Naive thymus-derived CD8-positive, alpha-beta T cell (primary cell): ENCODE data around the gene AGPAT3. TPM values are rescaled to one million over a fixed set of nuclear protein-coding genes. Genes with fewer than 3 reads are reported as not detected.

Source experiments
- ATAC-seq, 2 donors: fragments of 150-1000 bp; cut with Tn5 transposase in 1 of 2; sonication (Bioruptor Pico), chemical (Tn5 transposase) in 1 of 2; 1 replicate in 1 of 2; 2 replicates in 1 of 2; pipeline ENCODE4 v1.10.0; 2021; ENCODE audit warnings: mild to moderate bottlenecking in 2 of 2, moderate library complexity in 2 of 2
- POLR2A ChIA-PET: fragments of 350-600 bp; sonication (Branson Sonifier 250); formaldehyde crosslinking; loops from one replicate; lab custom pipeline; 2021; ENCODE audit warnings: antibody characterized with exemption; lab: Charles Lee
- DNase-seq, 10 donors: peaks; one replicate each; pipeline versions ENCODE4 v3.0.0 to v3.0.0-alpha.2; 2020 to 2022
- H3K27ac Mint-ChIP-seq, 10 donors: one replicate each; pipeline ENCODE4 v1.8.0; 2020 to 2022; ENCODE audit warnings: mild to moderate bottlenecking in 10 of 10, mixed read lengths in 10 of 10, moderate library complexity in 4 of 10, inconsistent platforms in 1 of 10
- H3K27me3 Mint-ChIP-seq, 5 donors: one replicate each; pipeline ENCODE4 v1.8.0; 2021 to 2022; ENCODE audit warnings: mixed read lengths in 5 of 5
- H3K36me3 Mint-ChIP-seq, 3 donors: one replicate each; pipeline ENCODE4 v1.8.0; 2020 to 2022; ENCODE audit warnings: mixed read lengths in 3 of 3, mild to moderate bottlenecking in 2 of 3, inconsistent platforms in 1 of 3
- H3K4me1 Mint-ChIP-seq, 4 donors: one replicate each; pipeline ENCODE4 v1.8.0; 2021 to 2022; ENCODE audit warnings: mixed read lengths in 4 of 4
- H3K4me3 Mint-ChIP-seq, 10 donors: one replicate each; pipeline ENCODE4 v1.8.0; 2020 to 2022; ENCODE audit warnings: mild to moderate bottlenecking in 10 of 10, mixed read lengths in 10 of 10, moderate library complexity in 6 of 10, inconsistent platforms in 1 of 10
- H3K9me3 Mint-ChIP-seq, 9 donors: one replicate each; pipeline ENCODE4 v1.8.0; 2020 to 2022; ENCODE audit warnings: mixed read lengths in 9 of 9, mild to moderate bottlenecking in 3 of 9, inconsistent platforms in 1 of 9, moderate library complexity in 1 of 9
- polyA plus RNA-seq, 3 donors: library from polyadenylated mRNA; unstranded; fragments of 300-500 nt; fragmentation: Illumina TruSeq; gene quantifications; one replicate each; pipeline ENCODE4 v1.2.3, GENCODE V29; 2021
- total RNA-seq, 8 experiments: library from RNA in 2 of 8; stranded (reverse) in 2 of 8; gene quantifications; one replicate each; pipeline ENCODE4 v1.2.3 and lab custom pipeline; 2021 to 2026

Gene AGPAT3
- total and polyA plus RNA-seq, 5 experiments from 2014 or later, result 10.9 to 59.0 (median 18.0) TPM

GRCh38 chr21:43880111-43880985, 15.3 kb downstream of the AGPAT3 start:
- DNase-seq (peak in 1 of 10 donors; percentile 54), ATAC-seq (no peak)
- peaks cover 0 to 37% (median 7%) of the 10 kb centered on the region in 3 donors for H3K36me3 Mint-ChIP-seq
- peak overlapping the region in 4 of 10 donors; percentile 13 to 67 (median 44) for H3K27ac Mint-ChIP-seq
- H3K4me3 Mint-ChIP-seq, result no peak overlapping the region
- H3K27me3 Mint-ChIP-seq, result no peaks in the 10 kb centered on the region
- peaks cover 0 to 2% (median 0%) of the 10 kb centered on the region in 9 donors for H3K9me3 Mint-ChIP-seq
- H3K4me1 Mint-ChIP-seq, result peaks cover 25 to 72% (median 51%) of the 10 kb centered on the region in 4 donors
- POLR2A ChIA-PET, result interaction anchor here (1.4 kb wide), 1 partner anchor 41 kb away, joined by 4 read pairs; no protein-coding TSS in a partner anchor

GRCh38 chr21:43881283-43881682, 16.3 kb downstream of the AGPAT3 start:
- H3K27me3 Mint-ChIP-seq, result no peaks in the 10 kb centered on the region
- POLR2A ChIA-PET, result no interaction called here
- ATAC-seq, result no peak
- peaks cover 0 to 29% (median 5%) of the 10 kb centered on the region in 3 donors for H3K36me3 Mint-ChIP-seq
- H3K9me3 Mint-ChIP-seq, result peaks cover 0 to 2% (median 0%) of the 10 kb centered on the region in 9 donors
- H3K4me1 Mint-ChIP-seq, result peaks cover 22 to 74% (median 54%) of the 10 kb centered on the region in 4 donors
- DNase-seq, result no peak
- H3K4me3 Mint-ChIP-seq, result peak overlapping the region in 1 of 10 donors; percentile 14
- peak overlapping the region in 2 of 10 donors; percentile 41 to 66 for H3K27ac Mint-ChIP-seq

GRCh38 chr21:43881935-43882334, 16.9 kb downstream of the AGPAT3 start:
- Mint-ChIP-seq H3K36me3 (peaks cover 0 to 26% (median 5%) of the 10 kb centered on the region in 3 donors), H3K9me3 (peaks cover 0 to 2% (median 0%) of the 10 kb centered on the region in 9 donors), H3K4me1 (peaks cover 24 to 75% (median 55%) of the 10 kb centered on the region in 4 donors), H3K27ac (peak overlapping the region in 1 of 10 donors; percentile 22), H3K4me3 (no peak overlapping the region), H3K27me3 (no peaks in the 10 kb centered on the region)
- DNase-seq, result no peak
- ATAC-seq, result no peak
- POLR2A ChIA-PET, result no interaction called here

GRCh38 chr21:43882952-43883545, 18.0 kb downstream of the AGPAT3 start:
- Mint-ChIP-seq H3K36me3 (peaks cover 0 to 28% (median 5%) of the 10 kb centered on the region in 3 donors), H3K27me3 (no peaks in the 10 kb centered on the region), H3K9me3 (peaks cover 0 to 2% (median 0%) of the 10 kb centered on the region in 9 donors), H3K27ac (peak overlapping the region in 4 of 10 donors; percentile 24 to 80 (median 32)), H3K4me3 (no peak overlapping the region), H3K4me1 (peaks cover 23 to 70% (median 57%) of the 10 kb centered on the region in 4 donors)
- DNase-seq (peak in 1 of 10 donors; percentile 57), ATAC-seq (no peak)
- POLR2A ChIA-PET, result no interaction called here

GRCh38 chr21:43884012-43884860, 19.2 kb downstream of the AGPAT3 start:
- peak overlapping the region in 8 of 10 donors; percentile 24 to 83 (median 55) for H3K27ac Mint-ChIP-seq
- peaks cover 0 to 30% (median under 1%) of the 10 kb centered on the region in 3 donors for H3K36me3 Mint-ChIP-seq
- peaks cover 0 to 2% (median 0%) of the 10 kb centered on the region in 9 donors for H3K9me3 Mint-ChIP-seq
- POLR2A ChIA-PET, result interaction anchor here (0.7 kb wide), 1 partner anchor 18 kb away, joined by 3 read pairs; no protein-coding TSS in a partner anchor
- H3K4me1 Mint-ChIP-seq, result peaks cover 21 to 73% (median 58%) of the 10 kb centered on the region in 4 donors
- ATAC-seq (no peak), DNase-seq (peak in 1 of 10 donors; percentile 53)
- peak overlapping the region in 4 of 10 donors; percentile 18 to 57 (median 44) for H3K4me3 Mint-ChIP-seq
- H3K27me3 Mint-ChIP-seq, result no peaks in the 10 kb centered on the region

- peak overlapping the region in 2 of 10 donors; percentile 34 to 57 for H3K4me3 Mint-ChIP-seq
- H3K9me3 Mint-ChIP-seq, result peaks cover 0 to 2% (median 0%) of the 10 kb centered on the region in 9 donors
- peak overlapping the region in 3 of 10 donors; percentile 24 to 80 (median 44) for H3K27ac Mint-ChIP-seq
- H3K36me3 Mint-ChIP-seq, result peaks cover 0 to 31% (median 7%) of the 10 kb centered on the region in 3 donors
- POLR2A ChIA-PET, result no interaction called here
- ATAC-seq (no peak), DNase-seq (peak in 1 of 10 donors; percentile 45)
- peaks cover 21 to 73% (median 58%) of the 10 kb centered on the region in 4 donors for H3K4me1 Mint-ChIP-seq
- no peaks in the 10 kb centered on the region for H3K27me3 Mint-ChIP-seq
These were observed 19.9 kb downstream of the AGPAT3 start for GRCh38 chr21:43884861-43885417.

GRCh38 chr21:43885721-43886120, 20.7 kb downstream of the AGPAT3 start:
- no peak overlapping the region for H3K4me3 Mint-ChIP-seq
- H3K27ac Mint-ChIP-seq, result no peak overlapping the region
- H3K4me1 Mint-ChIP-seq, result peaks cover 21 to 68% (median 52%) of the 10 kb centered on the region in 4 donors
- peak in 1 of 10 donors; percentile 63 for DNase-seq
- ATAC-seq, result no peak
- peaks cover 0 to 33% (median 9%) of the 10 kb centered on the region in 3 donors for H3K36me3 Mint-ChIP-seq
- POLR2A ChIA-PET, result no interaction called here
- H3K27me3 Mint-ChIP-seq, result no peaks in the 10 kb centered on the region
- H3K9me3 Mint-ChIP-seq, result peaks cover 0 to 2% (median 0%) of the 10 kb centered on the region in 9 donors

GRCh38 chr21:43886565-43886964, 21.5 kb downstream of the AGPAT3 start:
- POLR2A ChIA-PET, result no interaction called here
- H3K9me3 Mint-ChIP-seq, result peaks cover 0 to 2% (median 0%) of the 10 kb centered on the region in 9 donors
- peaks cover 0 to 33% (median 9%) of the 10 kb centered on the region in 3 donors for H3K36me3 Mint-ChIP-seq
- H3K27me3 Mint-ChIP-seq, result no peaks in the 10 kb centered on the region
- no peak overlapping the region for H3K4me3 Mint-ChIP-seq
- no peak for DNase-seq
- peak overlapping the region in 2 of 10 donors; percentile 4 to 55 for H3K27ac Mint-ChIP-seq
- ATAC-seq, result no peak
- H3K4me1 Mint-ChIP-seq, result peaks cover 17 to 67% (median 46%) of the 10 kb centered on the region in 4 donors

- Mint-ChIP-seq H3K27ac (peak overlapping the region in 2 of 10 donors; percentile 44 to 53), H3K27me3 (no peaks in the 10 kb centered on the region), H3K4me1 (peaks cover 26 to 69% (median 54%) of the 10 kb centered on the region in 4 donors), H3K36me3 (peaks cover 0 to 28% (median 9%) of the 10 kb centered on the region in 3 donors), H3K9me3 (no peaks in the 10 kb centered on the region), H3K4me3 (no peak overlapping the region)
- DNase-seq (peak in 2 of 10 donors; percentile 16 to 26), ATAC-seq (peak; percentile 67 to 70)
- POLR2A ChIA-PET, result no interaction called here
These were observed 24.0 kb downstream of the AGPAT3 start for GRCh38 chr21:43889069-43889468.

- peak overlapping the region in 2 of 10 donors; percentile 7 to 74 for H3K27ac Mint-ChIP-seq
- POLR2A ChIA-PET, result no interaction called here
- DNase-seq (no peak), ATAC-seq (no peak)
- H3K4me1 Mint-ChIP-seq, result peaks cover 25 to 67% (median 54%) of the 10 kb centered on the region in 4 donors
- H3K9me3 Mint-ChIP-seq, result no peaks in the 10 kb centered on the region
- no peak overlapping the region for H3K4me3 Mint-ChIP-seq
- H3K27me3 Mint-ChIP-seq, result no peaks in the 10 kb centered on the region
- peaks cover 0 to 28% (median 9%) of the 10 kb centered on the region in 3 donors for H3K36me3 Mint-ChIP-seq
These were observed 25.0 kb downstream of the AGPAT3 start for GRCh38 chr21:43890042-43890441.

- H3K27ac Mint-ChIP-seq, result peak overlapping the region in 6 of 10 donors; percentile 13 to 86 (median 80)
- peak overlapping the region in 4 of 10 donors; percentile 47 to 72 (median 52) for H3K4me3 Mint-ChIP-seq
- no peaks in the 10 kb centered on the region for H3K9me3 Mint-ChIP-seq
- no peaks in the 10 kb centered on the region for H3K27me3 Mint-ChIP-seq
- DNase-seq, result no peak
- peaks cover 22 to 56% (median 45%) of the 10 kb centered on the region in 4 donors for H3K4me1 Mint-ChIP-seq
- ATAC-seq, result no peak
- POLR2A ChIA-PET, result interaction anchor here (1.0 to 2.4 kb wide), 3 partner anchors 26 to 29 kb away, joined by 3 to 10 read pairs (median 9); no protein-coding TSS in a partner anchor
- H3K36me3 Mint-ChIP-seq, result peaks cover 0 to 24% (median 9%) of the 10 kb centered on the region in 3 donors
These were observed 27.3 kb downstream of the AGPAT3 start for GRCh38 chr21:43892334-43892733.
